Muscle layer of duodenum (tissue), 2 donors: ENCODE measurements around the gene GNAI2.

Source experiments
- H3K27ac ChIP-seq: one replicate; pipeline ENCODE4 v1.7.0; 2013; ENCODE audit warnings: mild to moderate bottlenecking, low read length
- H3K27me3 ChIP-seq: one replicate; pipeline ENCODE4 v1.7.0; 2013; ENCODE audit warnings: low read depth, mild to moderate bottlenecking, control low read depth, low read length
- H3K36me3 ChIP-seq, 2 donors: one replicate each; pipeline ENCODE4 v1.7.0; 2013; ENCODE audit warnings: low read length in 2 of 2, control low read depth in 1 of 2, mild to moderate bottlenecking in 1 of 2; ENCODE audit not compliant: insufficient read depth in 2 of 2, control insufficient read depth in 1 of 2
- H3K4me1 ChIP-seq, 2 donors: one replicate each; pipeline ENCODE4 v1.7.0; 2013; ENCODE audit warnings: low read length in 2 of 2, mild to moderate bottlenecking in 2 of 2, control low read depth in 1 of 2, moderate library complexity in 1 of 2; ENCODE audit not compliant: insufficient read depth in 2 of 2, control insufficient read depth in 1 of 2
- H3K4me3 ChIP-seq, 2 donors: one replicate each; pipeline ENCODE4 v1.7.0; 2013; ENCODE audit warnings: low read length in 2 of 2, low read depth in 1 of 2, mild to moderate bottlenecking in 1 of 2
- H3K9me3 ChIP-seq, 2 donors: one replicate each; pipeline ENCODE4 v1.7.0; 2013; ENCODE audit warnings: low read length in 2 of 2, control low read depth in 1 of 2, mild to moderate bottlenecking in 1 of 2; ENCODE audit not compliant: control insufficient read depth in 1 of 2
- donor health status: healthy.

The GNAI2 gene

GRCh38 chr3:50297384-50297775, 61.4 kb downstream of the GNAI2 start:
- H3K4me3 ChIP-seq = no peak overlapping the region
- no peak overlapping the region for H3K27ac ChIP-seq

GRCh38 chr3:50297896-50298725, 62.1 kb downstream of the GNAI2 start:
- Histone ChIP-seq H3K4me3 (peak overlapping the region; percentile 76 to 77), H3K36me3 (no peaks in the 10 kb centered on the region), H3K27ac (peak overlapping the region; percentile 88), H3K9me3 (no peaks in the 10 kb centered on the region), H3K27me3 (no peaks in the 10 kb centered on the region), H3K4me1 (peaks cover 17 to 32% of the 10 kb centered on the region in 2 donors)

More at GRCh38 chr3:50297384-50297775, 61.4 kb downstream of the GNAI2 start:
- Histone ChIP-seq H3K9me3 (no peaks in the 10 kb centered on the region), H3K36me3 (no peaks in the 10 kb centered on the region), H3K4me1 (peaks cover 22 to 38% of the 10 kb centered on the region in 2 donors), H3K27me3 (no peaks in the 10 kb centered on the region)

DNA sequence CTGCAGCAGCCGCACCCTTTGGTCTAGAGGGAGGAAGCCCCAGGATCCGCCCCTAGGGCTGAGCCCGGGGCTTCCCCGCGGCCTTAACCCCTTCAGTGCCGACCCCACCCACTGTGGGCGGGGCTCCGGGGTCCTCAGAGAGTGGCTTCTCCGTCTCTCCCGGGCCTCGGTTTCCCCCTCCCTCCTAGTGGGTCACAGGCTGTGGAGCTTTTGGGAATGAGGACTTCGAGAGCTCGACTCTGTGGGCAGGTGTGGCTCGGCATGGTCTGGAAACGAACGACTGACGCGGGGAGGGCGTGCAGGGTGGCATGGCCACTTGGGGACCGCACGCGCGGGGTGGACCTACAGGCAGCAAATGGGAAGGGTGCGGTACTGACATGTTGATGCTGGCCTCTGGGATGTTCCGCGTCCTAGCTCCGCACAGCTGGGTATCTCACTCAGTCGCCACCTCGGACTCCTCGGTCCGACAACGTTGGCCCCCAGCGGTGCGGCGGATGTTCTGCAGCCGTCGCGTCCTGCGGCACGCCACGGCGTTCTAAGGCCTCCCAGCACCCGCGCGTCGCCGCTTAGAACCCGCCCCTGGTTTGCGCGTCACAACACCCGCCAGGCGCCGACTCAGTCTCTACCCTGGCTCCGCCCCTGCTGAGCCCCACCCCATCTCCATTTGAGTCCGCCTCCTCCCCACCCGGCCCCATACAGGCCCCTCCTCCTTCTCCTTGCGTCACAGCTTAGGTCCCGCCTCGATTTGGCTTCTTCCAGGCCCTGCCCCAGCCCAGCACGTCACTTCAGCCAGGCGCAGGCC, 63.0 kb downstream of the GNAI2 start, which contains the start of the genes HYAL3 and NAA80:
HYAL3 (minus strand) TSS at position 570 of the 802 bp plus-strand sequence. CDS start 3,803 bp downstream, outside the sequence.
NAA80 (minus strand) TSS at position 570 of the 802 bp plus-strand sequence. CDS start 1,942 bp downstream, outside the sequence.
- Histone ChIP-seq H3K9me3 (no peaks in the 10 kb centered on the region), H3K4me3 (peak within 1 kb of the TSS; percentile 76 to 77), H3K27ac (peak within 1 kb of the TSS; percentile 89), H3K27me3 (no peaks in the 10 kb centered on the region), H3K36me3 (no peaks in the 10 kb centered on the region), H3K4me1 (peaks cover 17 to 28% of the 10 kb centered on the region in 2 donors)

DNA sequence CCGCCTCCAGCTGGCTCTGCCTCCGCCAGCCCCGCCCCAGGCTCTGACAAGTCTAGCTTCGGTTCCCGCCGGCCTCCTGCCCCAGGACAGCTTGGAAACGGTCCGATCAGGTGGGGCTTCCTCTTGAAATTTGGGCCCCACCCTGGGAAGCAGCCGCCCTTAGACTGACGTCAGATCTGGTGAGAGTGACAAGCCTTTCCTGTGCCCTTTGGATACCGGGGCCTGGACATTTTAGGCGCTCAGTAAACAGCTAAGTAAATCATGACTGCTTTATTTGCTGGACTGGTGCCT, 63.6 kb downstream of the GNAI2 start:
- Histone ChIP-seq H3K27me3 (no peaks in the 10 kb centered on the region), H3K27ac (peak overlapping the region; percentile 89), H3K36me3 (no peaks in the 10 kb centered on the region), H3K4me1 (peaks cover 17 to 28% of the 10 kb centered on the region in 2 donors), H3K4me3 (peak overlapping the region; percentile 64 to 77), H3K9me3 (no peaks in the 10 kb centered on the region)

DNA sequence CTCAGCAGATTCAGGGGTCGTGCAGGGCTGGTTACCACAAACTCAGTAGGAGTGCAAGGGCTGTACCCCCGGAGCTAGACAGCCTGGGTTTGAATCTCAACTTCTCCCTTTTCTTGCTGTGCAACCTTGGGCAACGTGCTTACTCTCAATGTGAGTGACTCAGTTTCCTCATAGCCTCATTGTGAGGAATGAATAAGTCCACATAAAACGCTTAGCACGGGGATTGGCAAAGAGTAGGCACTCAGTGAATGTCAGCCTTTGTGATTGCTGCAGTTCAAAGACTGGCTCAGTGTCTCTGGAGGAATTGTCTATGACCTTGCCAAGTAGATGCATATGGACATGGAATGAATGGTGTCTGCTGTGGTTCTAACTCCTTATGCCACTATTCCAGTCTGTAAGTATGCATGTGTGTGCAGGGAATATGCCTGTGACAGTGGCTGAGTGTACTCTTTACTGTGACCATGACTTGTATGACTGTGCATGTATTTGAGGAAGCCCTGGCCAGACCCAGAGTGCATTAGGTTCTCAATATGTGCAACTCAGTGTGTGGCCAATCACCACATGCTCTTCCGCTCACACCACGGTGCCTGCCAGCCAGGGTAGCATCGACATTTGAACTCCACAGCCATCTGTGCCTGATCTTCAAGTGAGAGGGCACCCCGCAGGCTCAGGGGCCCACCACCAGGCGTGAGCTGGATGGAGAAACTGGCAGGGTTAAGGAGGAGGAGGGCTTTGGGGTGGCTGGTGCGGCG, 64.1 kb downstream of the GNAI2 start:
- Histone ChIP-seq H3K27me3 (no peaks in the 10 kb centered on the region), H3K9me3 (no peaks in the 10 kb centered on the region), H3K4me3 (peak overlapping the region; percentile 64 to 77), H3K36me3 (no peaks in the 10 kb centered on the region), H3K27ac (peak overlapping the region; percentile 89), H3K4me1 (peaks cover 17 to 28% of the 10 kb centered on the region in 2 donors)

- H3K4me1 ChIP-seq = peaks cover 17 to 28% of the 10 kb centered on the region in 2 donors
- H3K9me3 ChIP-seq = no peaks in the 10 kb centered on the region
- peak overlapping the region; percentile 64 to 77 for H3K4me3 ChIP-seq
- H3K36me3 ChIP-seq = no peaks in the 10 kb centered on the region
- H3K27ac ChIP-seq = peak overlapping the region; percentile 89
- no peaks in the 10 kb centered on the region for H3K27me3 ChIP-seq
These were observed 64.8 kb downstream of the GNAI2 start for GRCh38 chr3:50300681-50301254.

DNA sequence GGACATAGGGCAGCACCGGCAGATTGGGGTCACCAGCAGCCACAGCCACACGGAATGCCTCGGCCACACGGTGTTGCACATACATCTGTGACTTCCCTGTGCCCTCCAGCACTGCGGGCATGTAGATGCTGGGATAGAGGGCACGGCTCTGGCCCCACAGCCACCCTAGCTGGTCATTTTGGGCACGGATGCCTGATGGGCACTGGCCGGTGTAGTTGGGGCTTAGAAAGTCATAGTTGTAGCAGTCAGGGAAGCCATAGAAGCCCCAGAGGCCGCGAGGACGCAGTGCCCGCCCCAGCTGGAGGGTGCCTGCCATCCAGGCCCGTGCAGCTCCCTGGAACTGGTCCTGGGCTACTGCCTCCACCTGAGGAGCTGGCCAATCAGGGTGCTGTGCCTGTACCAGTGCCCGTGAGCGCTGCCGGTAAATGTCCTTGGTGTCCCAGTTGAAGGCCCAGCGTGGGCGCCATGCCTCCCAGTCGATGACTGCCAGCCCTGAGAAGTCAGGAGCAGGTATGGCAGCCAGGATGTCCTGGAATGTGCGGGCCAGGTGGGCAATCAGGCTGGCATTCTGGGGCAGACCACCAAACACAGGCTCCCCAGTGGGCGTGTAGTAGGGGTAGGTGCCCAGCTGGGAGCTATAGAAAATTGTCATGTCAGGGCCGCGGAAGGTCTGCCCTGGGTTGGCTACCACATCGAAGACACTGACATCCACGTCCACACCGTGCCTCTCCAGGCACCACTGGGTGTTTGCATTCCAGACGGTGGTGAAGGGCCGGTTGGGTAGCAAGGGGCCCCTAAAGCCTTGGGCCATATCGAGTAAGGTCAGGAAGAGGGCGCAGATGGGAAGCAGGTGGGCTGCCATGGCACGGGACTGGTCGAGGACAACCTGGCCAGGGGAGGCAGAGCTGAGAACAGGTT, 66.3 kb downstream of the GNAI2 start:
- Histone ChIP-seq H3K27me3 (no peaks in the 10 kb centered on the region), H3K4me3 (peak overlapping the region in 1 of 2 donors; percentile 16), H3K27ac (peak overlapping the region; percentile 56), H3K36me3 (no peaks in the 10 kb centered on the region), H3K9me3 (no peaks in the 10 kb centered on the region), H3K4me1 (peaks cover 17 to 28% of the 10 kb centered on the region in 2 donors)

DNA sequence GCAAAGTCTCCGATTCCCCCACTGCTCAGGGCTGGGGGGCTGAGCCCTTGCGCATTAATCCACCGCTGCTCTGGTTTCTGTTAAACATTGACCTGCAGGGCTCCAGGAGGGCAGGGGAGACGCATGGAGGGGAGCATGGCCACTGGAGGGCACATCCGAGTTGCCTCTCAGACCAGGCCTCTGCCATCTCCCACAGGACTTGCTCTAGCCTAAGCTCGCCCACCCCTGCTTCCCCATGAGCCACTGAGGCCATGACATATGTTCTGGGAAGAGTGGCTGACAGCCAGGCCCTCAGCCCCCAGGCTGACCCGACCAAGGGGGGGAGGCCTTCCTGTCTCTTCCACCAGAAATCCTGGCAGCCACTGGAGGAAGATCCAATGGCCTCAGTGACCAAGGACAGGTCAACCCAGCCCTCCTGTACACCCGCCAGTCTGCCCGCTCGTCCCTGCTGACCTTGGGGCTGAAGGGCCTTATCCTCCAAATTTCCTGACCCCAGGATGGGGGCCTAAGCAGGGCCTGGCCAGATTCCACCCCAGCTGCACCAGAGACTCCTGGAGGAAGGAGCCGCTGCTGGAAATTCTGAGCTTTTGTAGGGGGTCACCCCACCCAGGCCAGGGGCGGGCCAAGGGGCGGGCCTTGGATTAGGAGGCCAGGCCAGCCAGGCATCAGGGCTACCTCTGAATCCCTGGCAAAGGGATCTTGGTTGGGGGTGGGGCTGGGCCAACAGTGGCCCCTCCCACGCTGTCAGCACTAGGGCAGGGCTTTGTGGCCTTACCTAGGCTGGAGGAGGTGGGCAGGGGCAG, 67.2 kb downstream of the GNAI2 start, which contains the start of gene HYAL1:
HYAL1 (minus strand) TSS at position 562 of the 803 bp plus-strand sequence. CDS start 618 bp downstream, outside the sequence.
- Histone ChIP-seq H3K4me3 (peak within 1 kb of the TSS in 1 of 2 donors; percentile 16), H3K36me3 (no peaks in the 10 kb centered on the region), H3K4me1 (peaks cover 16 to 22% of the 10 kb centered on the region in 2 donors), H3K27me3 (no peaks in the 10 kb centered on the region), H3K9me3 (no peaks in the 10 kb centered on the region), H3K27ac (peak within 1 kb of the TSS; percentile 56)

- no peak overlapping the region for H3K27ac ChIP-seq
These were observed 68.6 kb downstream of the GNAI2 start for GRCh38 chr3:50304601-50305000.

More at GRCh38 chr3:50304601-50305000, 68.6 kb downstream of the GNAI2 start:
- no peak overlapping the region for H3K4me3 ChIP-seq
- no peaks in the 10 kb centered on the region for H3K36me3 ChIP-seq
- H3K4me1 ChIP-seq = peaks cover 11 to 16% of the 10 kb centered on the region in 2 donors
- H3K9me3 ChIP-seq = no peaks in the 10 kb centered on the region
- no peaks in the 10 kb centered on the region for H3K27me3 ChIP-seq
